Central memory CD8-positive, alpha-beta T cell (primary cell): ENCODE data around the gene CAAP1.

ENCODE experiments used
- ATAC-seq: fragments of 150-1000 bp; cut with Tn5 transposase; replicated peaks from 2 replicates; pipeline ENCODE4 v1.10.0; 2022; ENCODE audit warnings: mild to moderate bottlenecking, moderate FRiP score, moderate number of reproducible peaks; ENCODE audit not compliant: poor library complexity, severe bottlenecking; ENCODE audit errors: extremely low read depth
- DNase-seq, 2 donors: peaks; one replicate each; pipeline ENCODE4 v3.0.0; 2021; ENCODE audit warnings: low spot score in 2 of 2
- H3K27ac Mint-ChIP-seq: one replicate; pipeline ENCODE4 v1.8.0; 2022; ENCODE audit warnings: low read depth, mild to moderate bottlenecking, moderate library complexity, mixed read lengths
- H3K27me3 Mint-ChIP-seq: one replicate; pipeline ENCODE4 v1.8.0; 2022; ENCODE audit warnings: mixed read lengths
- H3K36me3 Mint-ChIP-seq: one replicate; pipeline ENCODE4 v1.8.0; 2022; ENCODE audit warnings: mild to moderate bottlenecking, moderate library complexity, mixed read lengths; ENCODE audit not compliant: insufficient read depth
- H3K4me1 Mint-ChIP-seq: one replicate; pipeline ENCODE4 v1.8.0; 2022; ENCODE audit warnings: mixed read lengths
- H3K4me3 Mint-ChIP-seq: one replicate; pipeline ENCODE4 v1.8.0; 2022; ENCODE audit warnings: mild to moderate bottlenecking, moderate library complexity, mixed read lengths
- H3K9me3 Mint-ChIP-seq: one replicate; pipeline ENCODE4 v1.8.0; 2022; ENCODE audit warnings: mixed read lengths

CAAP1 gene

GRCh38 chr9:26892251-26893029 lies at the start of gene CAAP1:
Gene CAAP1 (minus strand): TSS chr9:26892802. CDS start chr9:26892715, 87 bp downstream.
- H3K27ac Mint-ChIP-seq = peak within 1 kb of the TSS; percentile 99
- H3K4me1 Mint-ChIP-seq = peaks cover 38% of the 10 kb centered on the region
- ATAC-seq = peak; percentile 96
- H3K27me3 Mint-ChIP-seq = no peaks in the 10 kb centered on the region
- H3K9me3 Mint-ChIP-seq = peaks cover 7% of the 10 kb centered on the region
- H3K4me3 Mint-ChIP-seq = peak within 1 kb of the TSS; percentile 100
- H3K36me3 Mint-ChIP-seq = peaks cover 20% of the 10 kb centered on the region
- DNase-seq = peak; percentile 81 to 87

- Mint-ChIP-seq H3K27me3 (no peaks in the 10 kb centered on the region), H3K4me1 (peaks cover 64% of the 10 kb centered on the region), H3K27ac (peak overlapping the region; percentile 6), H3K9me3 (peaks cover 9% of the 10 kb centered on the region), H3K36me3 (peaks cover 6% of the 10 kb centered on the region), H3K4me3 (peak overlapping the region; percentile 1)
- DNase-seq (no peak), ATAC-seq (peak; percentile 45)
Observed at GRCh38 chr9:26940779-26941178, 48.2 kb upstream of the CAAP1 start.

- peaks cover 11% of the 10 kb centered on the region for H3K36me3 Mint-ChIP-seq
- peak overlapping the region; percentile 12 for H3K27ac Mint-ChIP-seq
- H3K4me3 Mint-ChIP-seq = peak overlapping the region; percentile 1
- peaks cover 9% of the 10 kb centered on the region for H3K9me3 Mint-ChIP-seq
- H3K27me3 Mint-ChIP-seq = no peaks in the 10 kb centered on the region
- peaks cover 64% of the 10 kb centered on the region for H3K4me1 Mint-ChIP-seq
- ATAC-seq (no peak), DNase-seq (no peak)
Observed at GRCh38 chr9:26939955-26940711, 47.5 kb upstream of the CAAP1 start.

GRCh38 chr9:26937816-26938371 lies 45.3 kb upstream of the CAAP1 start:
- Mint-ChIP-seq H3K4me1 (peaks cover 60% of the 10 kb centered on the region), H3K27ac (no peak overlapping the region)

GRCh38 chr9:26935847-26936246 lies 43.2 kb upstream of the CAAP1 start:
- DNase-seq (no peak), ATAC-seq (no peak)
- H3K27me3 Mint-ChIP-seq = no peaks in the 10 kb centered on the region
- H3K4me3 Mint-ChIP-seq = no peak overlapping the region
- H3K4me1 Mint-ChIP-seq = peaks cover 49% of the 10 kb centered on the region
- H3K36me3 Mint-ChIP-seq = peaks cover 22% of the 10 kb centered on the region
- peaks cover 9% of the 10 kb centered on the region for H3K9me3 Mint-ChIP-seq
- H3K27ac Mint-ChIP-seq = peak overlapping the region; percentile 41

More at GRCh38 chr9:26937816-26938371, 45.3 kb upstream of the CAAP1 start:
- Mint-ChIP-seq H3K9me3 (peaks cover 9% of the 10 kb centered on the region), H3K4me3 (no peak overlapping the region), H3K36me3 (peaks cover 13% of the 10 kb centered on the region), H3K27me3 (no peaks in the 10 kb centered on the region)
- ATAC-seq (no peak), DNase-seq (no peak)

- ATAC-seq (no peak), DNase-seq (no peak)
- Mint-ChIP-seq H3K4me1 (peaks cover 12% of the 10 kb centered on the region), H3K27ac (no peak overlapping the region), H3K9me3 (no peaks in the 10 kb centered on the region), H3K4me3 (no peak overlapping the region), H3K27me3 (no peaks in the 10 kb centered on the region), H3K36me3 (peaks cover 47% of the 10 kb centered on the region)
Observed at GRCh38 chr9:26928902-26929495, 36.4 kb upstream of the CAAP1 start.

- Mint-ChIP-seq H3K4me3 (no peak overlapping the region), H3K27me3 (no peaks in the 10 kb centered on the region), H3K4me1 (peaks cover 7% of the 10 kb centered on the region), H3K27ac (no peak overlapping the region), H3K36me3 (peaks cover 60% of the 10 kb centered on the region), H3K9me3 (no peaks in the 10 kb centered on the region)
- ATAC-seq (no peak), DNase-seq (no peak)
Observed at GRCh38 chr9:26925609-26926008, 33.0 kb upstream of the CAAP1 start.

GRCh38 chr9:26919698-26920097 lies 27.1 kb upstream of the CAAP1 start:
- Mint-ChIP-seq H3K36me3 (peaks cover 59% of the 10 kb centered on the region), H3K4me3 (no peak overlapping the region), H3K27ac (no peak overlapping the region), H3K9me3 (no peaks in the 10 kb centered on the region), H3K27me3 (no peaks in the 10 kb centered on the region), H3K4me1 (peaks cover 5% of the 10 kb centered on the region)
- DNase-seq (no peak), ATAC-seq (no peak)

- H3K27me3 Mint-ChIP-seq = no peaks in the 10 kb centered on the region
- DNase-seq = no peak
- no peaks in the 10 kb centered on the region for H3K9me3 Mint-ChIP-seq
- no peak for ATAC-seq
- no peak overlapping the region for H3K27ac Mint-ChIP-seq
- H3K4me1 Mint-ChIP-seq = no peaks in the 10 kb centered on the region
- H3K4me3 Mint-ChIP-seq = no peak overlapping the region
- H3K36me3 Mint-ChIP-seq = peaks cover 35% of the 10 kb centered on the region
Observed at GRCh38 chr9:26913138-26913668, 20.6 kb upstream of the CAAP1 start.

GRCh38 chr9:26904671-26905070 lies 12.1 kb upstream of the CAAP1 start:
- H3K4me1 Mint-ChIP-seq = no peaks in the 10 kb centered on the region
- no peak overlapping the region for H3K4me3 Mint-ChIP-seq
- no peaks in the 10 kb centered on the region for H3K9me3 Mint-ChIP-seq
- no peak for ATAC-seq
- H3K36me3 Mint-ChIP-seq = peaks cover 35% of the 10 kb centered on the region
- no peak overlapping the region for H3K27ac Mint-ChIP-seq
- no peak for DNase-seq
- H3K27me3 Mint-ChIP-seq = no peaks in the 10 kb centered on the region

GRCh38 chr9:26904070-26904469 lies 11.5 kb upstream of the CAAP1 start:
- no peak overlapping the region for H3K27ac Mint-ChIP-seq
- no peak for DNase-seq
- H3K27me3 Mint-ChIP-seq = no peaks in the 10 kb centered on the region
- H3K9me3 Mint-ChIP-seq = no peaks in the 10 kb centered on the region
- H3K4me3 Mint-ChIP-seq = no peak overlapping the region
- no peaks in the 10 kb centered on the region for H3K4me1 Mint-ChIP-seq
- ATAC-seq = no peak
- peaks cover 30% of the 10 kb centered on the region for H3K36me3 Mint-ChIP-seq

GRCh38 chr9:26893030-26893676 lies 551 bp upstream of the CAAP1 start:
- Mint-ChIP-seq H3K4me3 (peak overlapping the region; percentile 100), H3K4me1 (peaks cover 32% of the 10 kb centered on the region), H3K9me3 (peaks cover 7% of the 10 kb centered on the region), H3K36me3 (peaks cover 18% of the 10 kb centered on the region), H3K27me3 (no peaks in the 10 kb centered on the region), H3K27ac (peak overlapping the region; percentile 99)
- ATAC-seq (no peak), DNase-seq (no peak)
